A549 (cell line): ENCODE measurements around the gene FBXL22. TPM values are rescaled to one million over a fixed set of nuclear protein-coding genes. Genes with fewer than 3 reads are reported as not detected.

Experiments
- ATAC-seq, 2 experiments: fragments of 200-7000 bp in 1 of 2; fragments of >200 bp in 1 of 2; cut with Nextera tagmentation in 1 of 2; cut with Tn5 transposase in 1 of 2; 3 replicates each; pipeline versions ENCODE4 v1.8.0 to v1.9.1; 2018 to 2020; ENCODE audit warnings: mild to moderate bottlenecking in 1 of 2, moderate library complexity in 1 of 2
- CTCF ChIA-PET: fragments of 300-600 bp; sonication (Branson Sonifier 250); formaldehyde crosslinking; extraction: SDS; loops from one replicate; lab custom pipeline; 2021; ENCODE audit warnings: antibody characterized with exemption, inconsistent platforms; lab: Yijun Ruan, JAX
- POLR2A ChIA-PET: fragments of 350-600 bp; formaldehyde crosslinking; extraction: SDS; loops from one replicate; lab custom pipeline; 2021; ENCODE audit warnings: antibody characterized with exemption, inconsistent platforms; lab: Yijun Ruan, JAX
- DNase-seq, 2 experiments: peaks; one replicate each; pipeline versions ENCODE4 v3.0.0 to v3.0.0-alpha.2; 2011 to 2016; ENCODE audit warnings: low read depth in 1 of 2, low spot score in 1 of 2
- FAIRE-seq: peaks from 2 replicates; lab custom pipeline; 2011; peaks lifted over from hg19 to GRCh38; lab: Jason Lieb, UNC
- H3K27ac ChIP-seq, 2 experiments: fragments of >200 bp; sonication (Bioruptor Twin); formaldehyde crosslinking; 3 replicates each; pipeline ENCODE4 v1.5.1; 2016 to 2017
- H3K4me1 ChIP-seq: fragments of >200 bp; sonication (Bioruptor Twin); formaldehyde crosslinking; 3 replicates; pipeline ENCODE4 v1.6.1; 2016
- H3K4me2 ChIP-seq: fragments of >200 bp; sonication (Bioruptor Twin); formaldehyde crosslinking; 3 replicates; pipeline ENCODE4 v1.6.1; 2016
- H3K4me3 ChIP-seq: fragments of >200 bp; sonication (Bioruptor Twin); formaldehyde crosslinking; 3 replicates; pipeline ENCODE4 v1.5.1; 2016
- H3K9me3 ChIP-seq: fragments of >200 bp; sonication (Bioruptor Twin); formaldehyde crosslinking; 3 replicates; pipeline ENCODE4 v1.6.1; 2016
- CBX2 ChIP-seq: fragments of 200-600 bp; sonication (generic); IDR thresholded peaks from 2 replicates; pipeline ENCODE4 v1.6.1; 2016; ENCODE audit warnings: low read depth, mild to moderate bottlenecking, borderline replicate concordance
- CEBPB ChIP-seq, 2 experiments: fragments of >200 bp in 1 of 2; sonication (Bioruptor Twin) in 1 of 2; formaldehyde crosslinking in 1 of 2; IDR thresholded peaks; 2 replicates each; pipeline ENCODE4 v1.6.1; 2012 to 2016
- CHD4 ChIP-seq: fragments of 200-600 bp; sonication (generic); IDR thresholded peaks from 2 replicates; pipeline ENCODE4 v1.6.1; 2016; ENCODE audit warnings: antibody characterized with exemption, mild to moderate bottlenecking, borderline replicate concordance
- EHMT2 ChIP-seq: fragments of 200-600 bp; sonication (generic); IDR thresholded peaks from 2 replicates; pipeline ENCODE4 v1.6.1; 2016; ENCODE audit warnings: antibody characterized with exemption, low read depth, mild to moderate bottlenecking, moderate library complexity
- FOXS1 ChIP-seq: fragments of 250-450 bp; sonication (Bioruptor Pico); IDR thresholded peaks from 2 replicates; pipeline ENCODE4 v1.5.0; 2020; ENCODE audit warnings: mild to moderate bottlenecking, moderate library complexity
- HEYL ChIP-seq: fragments of 250-450 bp; sonication (Bioruptor Pico); IDR thresholded peaks from 2 replicates; pipeline ENCODE4 v1.8.0; 2021; ENCODE audit warnings: mild to moderate bottlenecking, moderate library complexity
- HOXB13 ChIP-seq: fragments of 250-450 bp; sonication (Bioruptor Pico); IDR thresholded peaks from 2 replicates; pipeline ENCODE4 v1.5.0; 2020; ENCODE audit warnings: low read depth, mild to moderate bottlenecking, moderate library complexity
- HOXB5 ChIP-seq: fragments of 250-450 bp; sonication (Bioruptor Pico); IDR thresholded peaks from 2 replicates; pipeline ENCODE4 v1.5.0; 2020; ENCODE audit warnings: mild to moderate bottlenecking, moderate library complexity
- MAFK ChIP-seq: fragments of 450-650 bp; IDR thresholded peaks from 2 replicates; pipeline ENCODE4 v1.6.1; 2014; ENCODE audit not compliant: partially characterized antibody
- MAZ ChIP-seq: fragments of 150-350 bp; IDR thresholded peaks from 2 replicates; pipeline ENCODE4 v1.6.1; 2014; ENCODE audit warnings: antibody characterized with exemption, low read depth, low read length, borderline replicate concordance
- NFE2L2 ChIP-seq: fragments of 150-350 bp; conservative IDR thresholded peaks from 2 replicates; pipeline ENCODE4 v1.6.1; 2014; ENCODE audit warnings: low read length
- NR3C1 ChIP-seq: fragments of >200 bp; sonication (Bioruptor Twin); formaldehyde crosslinking; IDR thresholded peaks from 3 replicates; pipeline ENCODE4 v1.6.1; 2017
- PHF8 ChIP-seq: fragments of 200-600 bp; sonication (generic); IDR thresholded peaks from 2 replicates; pipeline ENCODE4 v1.6.1; 2016; ENCODE audit warnings: low read depth, mild to moderate bottlenecking, antibody characterized with exemption, moderate library complexity, borderline replicate concordance
- TFCP2L1 ChIP-seq: fragments of 250-450 bp; sonication (Bioruptor Pico); IDR thresholded peaks from 2 replicates; pipeline ENCODE4 v1.5.0; 2021; ENCODE audit warnings: mild to moderate bottlenecking
- TP53 ChIP-seq: fragments of 250-450 bp; sonication (Bioruptor Pico); IDR thresholded peaks from 2 replicates; pipeline ENCODE4 v1.5.0; 2021; ENCODE audit warnings: mild to moderate bottlenecking, moderate library complexity
- ZNF302 ChIP-seq: fragments of 250-450 bp; sonication (Bioruptor Pico); IDR thresholded peaks from 2 replicates; pipeline ENCODE4 v1.9.0; 2021; ENCODE audit warnings: inconsistent platforms, mild to moderate bottlenecking, moderate library complexity
- ZSCAN20 ChIP-seq: fragments of 250-450 bp; sonication (Bioruptor Pico); IDR thresholded peaks from 2 replicates; pipeline ENCODE4 v1.8.0; 2022; ENCODE audit warnings: mild to moderate bottlenecking, moderate library complexity
- WGBS: methylation state at CpG from one replicate; pipeline ENCODE4 v1.1.6; 2017; ENCODE audit errors: missing lambda C conversion rate; 5-methylcytosine and 5-hydroxymethylcytosine counted together
- polyA plus RNA-seq, 4 experiments: library from polyadenylated mRNA; depleted of rRNA in 3 of 4; stranded (reverse); fragments of >200 nt; fragmentation: RNase III in 1 of 4; extraction: RNeasy Plus Mini Kit Qiagen cat#74134 plus additional on column Dnase treatment in 1 of 4; gene quantifications; 2 replicates in 3 of 4; 3 replicates in 1 of 4; pipeline ENCODE4 v1.2.3, GENCODE V29; 2011 to 2017
- TF ChIP-seq, protein P1 (sequence below): fragments of 200-600 bp; sonication (generic); IDR thresholded peaks from 2 replicates; pipeline ENCODE4 v1.6.1; 2016; ENCODE audit warnings: antibody characterized with exemption, mild to moderate bottlenecking, moderate library complexity
- TF ChIP-seq, protein P2 (sequence below): fragments of 450-650 bp; IDR thresholded peaks from 2 replicates; pipeline ENCODE4 v1.6.1; 2014; ENCODE audit warnings: antibody characterized with exemption
- TF ChIP-seq, protein P3 (sequence below): IDR thresholded peaks from 2 replicates; pipeline ENCODE4 v1.6.1; 2012
- TF ChIP-seq, protein P4 (sequence below): fragments of 150-350 bp; IDR thresholded peaks from 2 replicates; pipeline ENCODE4 v1.6.1; 2014; ENCODE audit warnings: low read depth, mild to moderate bottlenecking, low read length

Gene FBXL22
- polyA plus RNA-seq, 2 of the 4 experiments (the other 2 are of a cell fraction), result 0.18 to 0.23 TPM

DNA sequence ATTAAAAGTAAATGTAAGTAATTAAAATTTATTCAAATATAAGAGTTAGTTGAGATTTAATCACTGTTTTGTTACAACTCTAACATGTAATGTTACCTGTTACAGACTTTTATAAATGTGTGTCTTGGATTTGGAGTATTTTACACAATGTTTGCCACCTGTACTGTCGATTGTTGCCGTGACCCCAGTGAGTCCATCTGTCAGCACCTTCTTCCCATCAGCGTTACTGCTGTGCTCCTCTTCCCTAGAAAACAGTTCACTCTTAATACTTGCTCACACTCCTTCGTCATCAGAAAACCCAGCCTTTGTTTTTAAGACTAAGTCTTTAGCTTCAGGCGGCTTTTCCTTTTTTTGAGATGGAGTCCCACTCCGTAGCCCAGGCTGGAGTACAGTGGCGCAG, 40.5 kb upstream of the FBXL22 start:
- ATAC-seq, result no peak
- Histone ChIP-seq H3K27ac (no peak overlapping the region), H3K9me3 (no peaks in the 10 kb centered on the region)
- POLR2A ChIA-PET, result interaction anchor here (0.6 to 0.7 kb wide), 2 partner anchors 15 to 69 kb away, joined by 7 read pairs; no protein-coding TSS in a partner anchor
- TF ChIP-seq TFCP2L1, result no peak
- TF ChIP-seq, all 56 proteins: peak for 0
- Histone ChIP-seq H3K4me2 (no peak overlapping the region), H3K4me3 (no peak overlapping the region), H3K4me1 (peaks cover 23% of the 10 kb centered on the region)
- WGBS, result 88% methylated on average over 7 of the region's 7 CpGs
- FAIRE-seq (no peak), DNase-seq (no peak)
- CTCF ChIA-PET, result interaction anchor here (0.8 to 2.7 kb wide), 6 partner anchors 12 to 90 kb away, joined by 3 to 10 read pairs (median 4); no protein-coding TSS in a partner anchor

DNA sequence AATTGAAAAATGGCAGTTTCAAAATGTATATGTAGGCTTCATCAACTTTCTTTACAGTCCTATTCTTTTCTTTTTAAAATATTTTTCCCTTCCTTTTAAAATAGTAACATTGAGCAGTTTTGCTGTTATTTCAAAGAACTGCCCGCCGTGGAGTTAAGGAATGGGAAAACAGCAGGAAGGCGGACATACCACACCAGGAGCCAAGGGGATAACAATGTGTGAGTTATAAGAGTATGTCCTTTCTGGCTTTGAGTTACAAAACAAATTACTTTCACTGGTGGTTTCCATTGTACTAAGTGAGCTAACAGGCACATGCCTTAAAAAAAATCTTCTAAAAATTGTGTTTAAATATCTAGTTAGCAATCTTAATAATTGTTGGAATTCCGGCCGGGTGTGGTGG, 37.4 kb upstream of the FBXL22 start:
- H3K9me3 ChIP-seq, result no peaks in the 10 kb centered on the region
- no peak for FAIRE-seq
- no peak overlapping the region for H3K4me3 ChIP-seq
- no peak overlapping the region for H3K27ac ChIP-seq
- CTCF ChIA-PET, result interaction anchor here (0.8 to 2.2 kb wide), 4 partner anchors 13 to 55 kb away, joined by 3 to 8 read pairs (median 6); partner anchors contain the start of gene USP3
- no peak overlapping the region for H3K4me2 ChIP-seq
- no peak for DNase-seq
- WGBS, result 92% methylated on average over 5 of the region's 5 CpGs
- ATAC-seq, result no peak
- TF ChIP-seq NR3C1 (no peak), ZNF302 (CRISPR knock-in tag) (no peak), ZSCAN20 (no peak), CHD4 (no peak), CEBPB (IDR thresholded peaks at IDR 0.05) (no peak), HOXB13 (CRISPR knock-in tag) (no peak), HOXB5 (CRISPR knock-in tag) (no peak), MAFK (no peak)
- TF ChIP-seq, protein P1, sequence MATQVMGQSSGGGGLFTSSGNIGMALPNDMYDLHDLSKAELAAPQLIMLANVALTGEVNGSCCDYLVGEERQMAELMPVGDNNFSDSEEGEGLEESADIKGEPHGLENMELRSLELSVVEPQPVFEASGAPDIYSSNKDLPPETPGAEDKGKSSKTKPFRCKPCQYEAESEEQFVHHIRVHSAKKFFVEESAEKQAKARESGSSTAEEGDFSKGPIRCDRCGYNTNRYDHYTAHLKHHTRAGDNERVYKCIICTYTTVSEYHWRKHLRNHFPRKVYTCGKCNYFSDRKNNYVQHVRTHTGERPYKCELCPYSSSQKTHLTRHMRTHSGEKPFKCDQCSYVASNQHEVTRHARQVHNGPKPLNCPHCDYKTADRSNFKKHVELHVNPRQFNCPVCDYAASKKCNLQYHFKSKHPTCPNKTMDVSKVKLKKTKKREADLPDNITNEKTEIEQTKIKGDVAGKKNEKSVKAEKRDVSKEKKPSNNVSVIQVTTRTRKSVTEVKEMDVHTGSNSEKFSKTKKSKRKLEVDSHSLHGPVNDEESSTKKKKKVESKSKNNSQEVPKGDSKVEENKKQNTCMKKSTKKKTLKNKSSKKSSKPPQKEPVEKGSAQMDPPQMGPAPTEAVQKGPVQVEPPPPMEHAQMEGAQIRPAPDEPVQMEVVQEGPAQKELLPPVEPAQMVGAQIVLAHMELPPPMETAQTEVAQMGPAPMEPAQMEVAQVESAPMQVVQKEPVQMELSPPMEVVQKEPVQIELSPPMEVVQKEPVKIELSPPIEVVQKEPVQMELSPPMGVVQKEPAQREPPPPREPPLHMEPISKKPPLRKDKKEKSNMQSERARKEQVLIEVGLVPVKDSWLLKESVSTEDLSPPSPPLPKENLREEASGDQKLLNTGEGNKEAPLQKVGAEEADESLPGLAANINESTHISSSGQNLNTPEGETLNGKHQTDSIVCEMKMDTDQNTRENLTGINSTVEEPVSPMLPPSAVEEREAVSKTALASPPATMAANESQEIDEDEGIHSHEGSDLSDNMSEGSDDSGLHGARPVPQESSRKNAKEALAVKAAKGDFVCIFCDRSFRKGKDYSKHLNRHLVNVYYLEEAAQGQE, result no peak
- TF ChIP-seq, protein P2, sequence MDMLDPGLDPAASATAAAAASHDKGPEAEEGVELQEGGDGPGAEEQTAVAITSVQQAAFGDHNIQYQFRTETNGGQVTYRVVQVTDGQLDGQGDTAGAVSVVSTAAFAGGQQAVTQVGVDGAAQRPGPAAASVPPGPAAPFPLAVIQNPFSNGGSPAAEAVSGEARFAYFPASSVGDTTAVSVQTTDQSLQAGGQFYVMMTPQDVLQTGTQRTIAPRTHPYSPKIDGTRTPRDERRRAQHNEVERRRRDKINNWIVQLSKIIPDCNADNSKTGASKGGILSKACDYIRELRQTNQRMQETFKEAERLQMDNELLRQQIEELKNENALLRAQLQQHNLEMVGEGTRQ, result no peak
- TF ChIP-seq, all 56 proteins: peak for 0
- POLR2A ChIA-PET, result no interaction called here
- H3K4me1 ChIP-seq, result peaks cover 4% of the 10 kb centered on the region; the same call in 2 of the 3 replicates

DNA sequence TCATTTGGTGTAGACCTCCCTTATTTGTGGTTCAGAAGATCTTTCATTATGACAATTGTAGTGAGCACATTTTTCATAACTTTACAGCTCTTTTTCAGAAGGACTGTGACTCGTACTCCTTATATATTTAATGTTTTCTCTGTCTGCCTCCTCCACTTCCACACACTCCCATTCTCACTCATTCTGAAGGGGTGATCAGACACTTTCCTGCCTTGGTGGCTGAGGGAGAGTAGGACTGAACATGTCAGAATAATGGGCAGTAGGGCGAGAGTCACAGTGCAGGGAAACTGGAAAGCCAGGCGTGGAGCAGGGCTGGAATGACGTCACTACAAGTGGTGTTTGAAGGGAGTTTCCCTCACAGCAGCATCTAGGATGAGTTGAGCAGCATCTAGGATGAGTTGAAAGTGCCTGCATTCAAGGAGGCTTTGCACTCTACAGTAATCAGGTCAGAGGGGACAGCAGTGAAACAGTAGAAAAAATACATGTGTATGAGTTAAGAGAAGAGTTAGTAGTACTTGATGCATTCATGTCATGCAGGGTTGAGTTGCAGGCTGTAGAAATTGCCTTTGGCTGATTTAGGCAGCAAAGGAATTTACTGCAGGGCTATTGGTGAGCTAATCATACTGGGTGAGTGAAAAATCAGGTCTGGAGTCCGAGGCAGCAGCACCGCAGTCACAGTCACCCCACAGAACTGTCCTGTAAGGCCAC, 36.3 kb upstream of the FBXL22 start:
- no peak overlapping the region for H3K4me2 ChIP-seq
- H3K4me3 ChIP-seq, result no peak overlapping the region
- no peak for FAIRE-seq
- no peaks in the 10 kb centered on the region for H3K9me3 ChIP-seq
- CTCF ChIA-PET, result interaction anchor here (0.6 to 3.2 kb wide), 6 partner anchors 12 to 95 kb away, joined by 3 to 11 read pairs (median 4); no protein-coding TSS in a partner anchor
- H3K4me1 ChIP-seq, result peaks cover 15% of the 10 kb centered on the region
- DNase-seq, result no peak
- 83% methylated on average over 6 of the region's 6 CpGs for WGBS
- H3K27ac ChIP-seq, result no peak overlapping the region
- ATAC-seq, result peak in 1 of 2 experiments; percentile 25; a peak in 3 of 6 replicates
- POLR2A ChIA-PET, result no interaction called here
- TF ChIP-seq HEYL (CRISPR knock-in tag), result no peak
- no peak for TF ChIP-seq FOXS1 (CRISPR knock-in tag)
- TF ChIP-seq ZNF302 (CRISPR knock-in tag), result no peak
- TF ChIP-seq EHMT2, result no peak
- no peak for TF ChIP-seq PHF8
- no peak for TF ChIP-seq NFE2L2
- TF ChIP-seq HOXB5 (CRISPR knock-in tag), result no peak
- TF ChIP-seq TP53, result no peak
- no peak for TF ChIP-seq CBX2
- TF ChIP-seq, protein P3, sequence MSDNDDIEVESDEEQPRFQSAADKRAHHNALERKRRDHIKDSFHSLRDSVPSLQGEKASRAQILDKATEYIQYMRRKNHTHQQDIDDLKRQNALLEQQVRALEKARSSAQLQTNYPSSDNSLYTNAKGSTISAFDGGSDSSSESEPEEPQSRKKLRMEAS, result no peak
- TF ChIP-seq MAZ, result no peak
- TF ChIP-seq, protein P4, sequence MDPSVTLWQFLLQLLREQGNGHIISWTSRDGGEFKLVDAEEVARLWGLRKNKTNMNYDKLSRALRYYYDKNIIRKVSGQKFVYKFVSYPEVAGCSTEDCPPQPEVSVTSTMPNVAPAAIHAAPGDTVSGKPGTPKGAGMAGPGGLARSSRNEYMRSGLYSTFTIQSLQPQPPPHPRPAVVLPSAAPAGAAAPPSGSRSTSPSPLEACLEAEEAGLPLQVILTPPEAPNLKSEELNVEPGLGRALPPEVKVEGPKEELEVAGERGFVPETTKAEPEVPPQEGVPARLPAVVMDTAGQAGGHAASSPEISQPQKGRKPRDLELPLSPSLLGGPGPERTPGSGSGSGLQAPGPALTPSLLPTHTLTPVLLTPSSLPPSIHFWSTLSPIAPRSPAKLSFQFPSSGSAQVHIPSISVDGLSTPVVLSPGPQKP, result no peak
- TF ChIP-seq, protein P1, result no peak
- TF ChIP-seq NR3C1, result no peak
